Immature natural killer cell (primary cell): ENCODE results near the gene TMEM143. TPM values are rescaled to one million over a fixed set of nuclear protein-coding genes. Genes with fewer than 3 reads are reported as not detected.
"Not testable (repeated sequence)": the region's sequence is repeated elsewhere in the genome, so short reads cannot be mapped to it uniquely, and the experiment has no call there.

ENCODE experiments used
- DNase-seq, 3 donors: peaks; one replicate each; pipeline ENCODE4 v3.0.0; 2022; ENCODE audit warnings: mixed read lengths in 1 of 3
- H3K27ac Mint-ChIP-seq, 6 donors: one replicate each; pipeline ENCODE4 v1.8.0; 2020; ENCODE audit warnings: mixed read lengths in 6 of 6, mild to moderate bottlenecking in 5 of 6, inconsistent platforms in 4 of 6, moderate library complexity in 3 of 6
- H3K27me3 Mint-ChIP-seq, 3 donors: one replicate each; pipeline ENCODE4 v1.8.0; 2020 to 2021; ENCODE audit warnings: low read depth in 3 of 3, mild to moderate bottlenecking in 3 of 3, mixed read lengths in 3 of 3, moderate library complexity in 3 of 3, inconsistent platforms in 1 of 3
- H3K36me3 Mint-ChIP-seq, 3 donors: one replicate each; pipeline ENCODE4 v1.8.0; 2020; ENCODE audit warnings: mixed read lengths in 3 of 3, inconsistent platforms in 2 of 3, mild to moderate bottlenecking in 2 of 3
- H3K4me1 Mint-ChIP-seq, 2 donors: one replicate each; pipeline ENCODE4 v1.8.0; 2020; ENCODE audit warnings: inconsistent platforms in 2 of 2, mild to moderate bottlenecking in 2 of 2, mixed read lengths in 2 of 2, moderate library complexity in 1 of 2
- H3K4me3 Mint-ChIP-seq, 5 donors: one replicate each; pipeline ENCODE4 v1.8.0; 2020; ENCODE audit warnings: mild to moderate bottlenecking in 5 of 5, mixed read lengths in 5 of 5, inconsistent platforms in 3 of 5, moderate library complexity in 3 of 5
- H3K9me3 Mint-ChIP-seq, 6 donors: one replicate each; pipeline ENCODE4 v1.8.0; 2020; ENCODE audit warnings: mild to moderate bottlenecking in 6 of 6, mixed read lengths in 6 of 6, inconsistent platforms in 4 of 6, moderate library complexity in 3 of 6
- polyA plus RNA-seq, 3 donors: library from polyadenylated mRNA; unstranded; fragments of 300-500 nt; fragmentation: Illumina TruSeq; gene quantifications; one replicate each; pipeline ENCODE4 v1.2.3, GENCODE V29; 2021

The TMEM143 gene
- polyA plus RNA-seq, 3 donors from 2014 or later: 2.8 to 6.3 (median 3.1) TPM

GRCh38 chr19:48381178-48381950, 17.6 kb upstream of the TMEM143 start:
- no peak overlapping the region for H3K27ac Mint-ChIP-seq
- DNase-seq: no peak
- no peaks in the 10 kb centered on the region for H3K27me3 Mint-ChIP-seq
- no peaks in the 10 kb centered on the region for H3K4me1 Mint-ChIP-seq
- no peaks in the 10 kb centered on the region for H3K9me3 Mint-ChIP-seq
- peaks cover 7 to 28% (median 11%) of the 10 kb centered on the region in 3 donors for H3K36me3 Mint-ChIP-seq
- H3K4me3 Mint-ChIP-seq: no peak overlapping the region

GRCh38 chr19:48379058-48379457, 15.3 kb upstream of the TMEM143 start:
- H3K27me3 Mint-ChIP-seq: no peaks in the 10 kb centered on the region
- no peak overlapping the region for H3K4me3 Mint-ChIP-seq
- no peaks in the 10 kb centered on the region for H3K9me3 Mint-ChIP-seq
- H3K27ac Mint-ChIP-seq: peak overlapping the region in 1 of 6 donors; percentile 17
- DNase-seq: no peak
- H3K4me1 Mint-ChIP-seq: no peaks in the 10 kb centered on the region
- H3K36me3 Mint-ChIP-seq: peaks cover 2 to 18% (median 8%) of the 10 kb centered on the region in 3 donors

GRCh38 chr19:48378194-48378570, 14.4 kb upstream of the TMEM143 start:
- H3K27me3 Mint-ChIP-seq: peaks cover 0 to 3% (median 0%) of the 10 kb centered on the region in 3 donors
- no peak for DNase-seq
- no peaks in the 10 kb centered on the region for H3K9me3 Mint-ChIP-seq
- no peak overlapping the region for H3K4me3 Mint-ChIP-seq
- H3K27ac Mint-ChIP-seq: no peak overlapping the region
- H3K4me1 Mint-ChIP-seq: no peaks in the 10 kb centered on the region
- H3K36me3 Mint-ChIP-seq: peaks cover 0 to 13% (median 7%) of the 10 kb centered on the region in 3 donors

- H3K4me3 Mint-ChIP-seq: no peak overlapping the region
- no peaks in the 10 kb centered on the region for H3K4me1 Mint-ChIP-seq
- H3K27ac Mint-ChIP-seq: no peak overlapping the region
- H3K27me3 Mint-ChIP-seq: peaks cover 0 to 6% (median 3%) of the 10 kb centered on the region in 3 donors
- no peak for DNase-seq
- H3K9me3 Mint-ChIP-seq: no peaks in the 10 kb centered on the region
- H3K36me3 Mint-ChIP-seq: no peaks in the 10 kb centered on the region
Measured at GRCh38 chr19:48373567-48373966, 9.8 kb upstream of the TMEM143 start.

- Mint-ChIP-seq H3K27me3 (peaks cover 0 to 6% (median 3%) of the 10 kb centered on the region in 3 donors), H3K9me3 (no peaks in the 10 kb centered on the region), H3K4me1 (no peaks in the 10 kb centered on the region), H3K36me3 (no peaks in the 10 kb centered on the region), H3K4me3 (no peak overlapping the region), H3K27ac (no peak overlapping the region)
- DNase-seq: no peak
Measured at GRCh38 chr19:48372904-48373303, 9.2 kb upstream of the TMEM143 start.

GRCh38 chr19:48371771-48372170, 8.0 kb upstream of the TMEM143 start:
- H3K9me3 Mint-ChIP-seq, H3K27ac Mint-ChIP-seq, H3K4me1 Mint-ChIP-seq, H3K4me3 Mint-ChIP-seq, H3K27me3 Mint-ChIP-seq, H3K36me3 Mint-ChIP-seq, DNase-seq: not testable (repeated sequence)

GRCh38 chr19:48371367-48371766, 7.6 kb upstream of the TMEM143 start:
- Mint-ChIP-seq H3K4me1 (no peaks in the 10 kb centered on the region), H3K27me3 (peaks cover 0 to 6% (median 3%) of the 10 kb centered on the region in 3 donors), H3K36me3 (no peaks in the 10 kb centered on the region), H3K9me3 (no peaks in the 10 kb centered on the region), H3K27ac (no peak overlapping the region), H3K4me3 (no peak overlapping the region)
- DNase-seq: no peak

- peak overlapping the region in 1 of 6 donors; percentile 76 for H3K27ac Mint-ChIP-seq
- DNase-seq: no peak
- H3K27me3 Mint-ChIP-seq: peaks cover 0 to 6% (median 3%) of the 10 kb centered on the region in 3 donors
- no peak overlapping the region for H3K4me3 Mint-ChIP-seq
- no peaks in the 10 kb centered on the region for H3K9me3 Mint-ChIP-seq
- no peaks in the 10 kb centered on the region for H3K36me3 Mint-ChIP-seq
- no peaks in the 10 kb centered on the region for H3K4me1 Mint-ChIP-seq
Measured at GRCh38 chr19:48370955-48371354, 7.2 kb upstream of the TMEM143 start.

- Mint-ChIP-seq H3K4me3 (no peak overlapping the region), H3K36me3 (no peaks in the 10 kb centered on the region), H3K9me3 (no peaks in the 10 kb centered on the region), H3K27ac (no peak overlapping the region), H3K4me1 (peaks cover 7% of the 10 kb centered on the region in 2 donors), H3K27me3 (peaks cover 2 to 10% (median 9%) of the 10 kb centered on the region in 3 donors)
- DNase-seq: no peak
Measured at GRCh38 chr19:48368936-48369335, 5.2 kb upstream of the TMEM143 start.

GRCh38 chr19:48367855-48368254, 4.1 kb upstream of the TMEM143 start:
- Mint-ChIP-seq H3K27me3 (peaks cover 5 to 12% (median 9%) of the 10 kb centered on the region in 3 donors), H3K9me3 (no peaks in the 10 kb centered on the region), H3K4me3 (no peak overlapping the region), H3K27ac (no peak overlapping the region), H3K4me1 (peaks cover 12 to 14% of the 10 kb centered on the region in 2 donors), H3K36me3 (no peaks in the 10 kb centered on the region)
- DNase-seq: no peak

GRCh38 chr19:48365602-48366001, 1.9 kb upstream of the TMEM143 start:
- Mint-ChIP-seq H3K36me3 (no peaks in the 10 kb centered on the region), H3K27me3 (peaks cover 5 to 11% (median 9%) of the 10 kb centered on the region in 3 donors), H3K9me3 (no peaks in the 10 kb centered on the region), H3K27ac (peak overlapping the region in 1 of 6 donors; percentile 57), H3K4me1 (peaks cover 12 to 18% of the 10 kb centered on the region in 2 donors), H3K4me3 (no peak overlapping the region)
- no peak for DNase-seq

- H3K36me3 Mint-ChIP-seq: no peaks in the 10 kb centered on the region
Measured at GRCh38 chr19:48364598-48365348, 1.0 kb upstream of the TMEM143 start.

GRCh38 chr19:48363500-48363809, 285 bp downstream of the TMEM143 start:
- no peak for DNase-seq
- H3K9me3 Mint-ChIP-seq: no peaks in the 10 kb centered on the region
- peak overlapping the region; percentile 88 to 94 (median 90) for H3K4me3 Mint-ChIP-seq
- peaks cover 12 to 18% of the 10 kb centered on the region in 2 donors for H3K4me1 Mint-ChIP-seq
- H3K27me3 Mint-ChIP-seq: peaks cover 5 to 9% (median 8%) of the 10 kb centered on the region in 3 donors
- peak overlapping the region; percentile 81 to 96 (median 92) for H3K27ac Mint-ChIP-seq
- peaks cover 0 to 4% (median 0%) of the 10 kb centered on the region in 3 donors for H3K36me3 Mint-ChIP-seq

More at GRCh38 chr19:48364598-48365348, 1.0 kb upstream of the TMEM143 start:
- H3K4me3 Mint-ChIP-seq: peak overlapping the region; percentile 88 to 94 (median 90)
- peaks cover 12 to 18% of the 10 kb centered on the region in 2 donors for H3K4me1 Mint-ChIP-seq
- no peak for DNase-seq
- no peaks in the 10 kb centered on the region for H3K9me3 Mint-ChIP-seq
- H3K27me3 Mint-ChIP-seq: peaks cover 5 to 11% (median 9%) of the 10 kb centered on the region in 3 donors
- H3K27ac Mint-ChIP-seq: peak overlapping the region; percentile 81 to 96 (median 92)
